Lower leg skin (tissue), 3 donors: ENCODE measurements around the gene HMGN2.

ENCODE experiments used
- CTCF ChIP-seq, 3 donors: fragments of 450-650 bp; IDR thresholded peaks; one replicate each; pipeline ENCODE4 v1.5.1; 2016; ENCODE audit warnings: antibody characterized with exemption in 3 of 3, mild to moderate bottlenecking in 3 of 3, moderate library complexity in 2 of 3
- POLR2A ChIP-seq, 2 donors: fragments of 450-650 bp; IDR thresholded peaks; one replicate each; pipeline ENCODE4 v1.6.1; 2016 to 2017; ENCODE audit warnings: antibody characterized with exemption in 2 of 2, mild to moderate bottlenecking in 1 of 2, moderate library complexity in 1 of 2

- TF ChIP-seq CTCF (IDR thresholded peaks at IDR 0.05) (no peak), POLR2A (IDR thresholded peaks at IDR 0.05) (no peak)
Measured at GRCh38 chr1:26440259-26440658, 32.0 kb upstream of the HMGN2 start.
